ENCODE results near the gene MED22. TPM values are rescaled to one million over a fixed set of nuclear protein-coding genes. Genes with fewer than 3 reads are reported as not detected.

The MED22 gene
- polyA plus RNA-seq, 1 experiment = 14.1 TPM

- no peak for DNase-seq (ENCODE audit: low read depth, low spot score)
- peak overlapping the region; percentile 47 for H3K27ac ChIP-seq (ENCODE audit: low read depth, low read length)
- ChIA-PET CTCF (interaction anchor here (1.0 kb wide), 1 partner anchor 209 kb away, joined by 3 read pairs; no protein-coding TSS in a partner anchor), POLR2A (interaction anchor here (0.6 to 1.1 kb wide), 2 partner anchors 9 to 14 kb away, joined by 3 read pairs; no protein-coding TSS in a partner anchor)
- H3K4me3 ChIP-seq (ENCODE audit: low read depth, low read length) = no peak overlapping the region
- H3K27me3 ChIP-seq (ENCODE audit: control insufficient read depth, insufficient read depth, low read length) = no peaks in the 10 kb centered on the region
- H3K9me3 ChIP-seq (ENCODE audit: control insufficient read depth, insufficient read depth, low read length) = peaks cover 5% of the 10 kb centered on the region; the same call in 1 of the 2 replicates
- no peak for TF ChIP-seq CTCF (IDR thresholded peaks at IDR 0.05; ENCODE audit: low read depth, low read length)
Observed at GRCh38 chr9:133352635-133353340, 4.9 kb upstream of the MED22 start.

- H3K4me3 ChIP-seq (ENCODE audit: low read depth, low read length) = no peak overlapping the region
- ChIA-PET POLR2A (interaction anchor here (0.6 to 0.7 kb wide), 2 partner anchors 8 to 10 kb away, joined by 3 read pairs; no protein-coding TSS in a partner anchor), CTCF (interaction anchor here (0.7 to 1.0 kb wide), 2 partner anchors 19 to 208 kb away, joined by 3 to 5 read pairs; no protein-coding TSS in a partner anchor)
- no peaks in the 10 kb centered on the region for H3K27me3 ChIP-seq (ENCODE audit: control insufficient read depth, insufficient read depth, low read length)
- TF ChIP-seq CTCF (IDR thresholded peaks at IDR 0.05; ENCODE audit: low read depth, low read length) = peak; percentile 64
- H3K27ac ChIP-seq (ENCODE audit: low read depth, low read length) = peak overlapping the region; percentile 39
- no peak for DNase-seq (ENCODE audit: low read depth, low spot score)
- peaks cover 5% of the 10 kb centered on the region; the same call in 1 of the 2 replicates for H3K9me3 ChIP-seq (ENCODE audit: control insufficient read depth, insufficient read depth, low read length)
Observed at GRCh38 chr9:133351908-133352634, 4.1 kb upstream of the MED22 start.

- no peak overlapping the region for H3K4me3 ChIP-seq (ENCODE audit: low read depth, low read length)
- ChIA-PET CTCF (interaction anchor here (0.7 to 1.0 kb wide), 2 partner anchors 20 to 208 kb away, joined by 3 to 5 read pairs; no protein-coding TSS in a partner anchor), POLR2A (interaction anchor here (0.7 kb wide), 1 partner anchor 8 kb away, joined by 3 read pairs; no protein-coding TSS in a partner anchor)
- no peak for DNase-seq (ENCODE audit: low read depth, low spot score)
- H3K9me3 ChIP-seq (ENCODE audit: control insufficient read depth, insufficient read depth, low read length) = peaks cover 5% of the 10 kb centered on the region; the same call in 1 of the 2 replicates
- TF ChIP-seq CTCF (IDR thresholded peaks at IDR 0.05; ENCODE audit: low read depth, low read length) = no peak
- peak overlapping the region; percentile 39 for H3K27ac ChIP-seq (ENCODE audit: low read depth, low read length)
- no peaks in the 10 kb centered on the region for H3K27me3 ChIP-seq (ENCODE audit: control insufficient read depth, insufficient read depth, low read length)
Observed at GRCh38 chr9:133351526-133351907, 3.6 kb upstream of the MED22 start.

- ChIA-PET CTCF (no interaction called here), POLR2A (interaction anchor here (0.6 kb wide), 1 partner anchor 160 kb away, joined by 5 read pairs; no protein-coding TSS in a partner anchor)
- DNase-seq (ENCODE audit: low read depth, low spot score) = no peak
- no peak overlapping the region for H3K27ac ChIP-seq (ENCODE audit: low read depth, low read length)
- H3K4me3 ChIP-seq (ENCODE audit: low read depth, low read length) = peak overlapping the region; percentile 99
- H3K9me3 ChIP-seq (ENCODE audit: control insufficient read depth, insufficient read depth, low read length) = peaks cover 5% of the 10 kb centered on the region; the same call in 1 of the 2 replicates
- no peaks in the 10 kb centered on the region for H3K27me3 ChIP-seq (ENCODE audit: control insufficient read depth, insufficient read depth, low read length)
- TF ChIP-seq CTCF (IDR thresholded peaks at IDR 0.05; ENCODE audit: low read depth, low read length) = no peak
Observed at GRCh38 chr9:133349965-133350616, 2.2 kb upstream of the MED22 start.
